IMR-90 (cell line): Measurements from ENCODE around the gene ZC3HAV1L. TPM values are rescaled to one million over a fixed set of nuclear protein-coding genes. Genes with fewer than 3 reads are reported as not detected.

Source experiments
- ATAC-seq: fragments of 200-7000 bp; cut with Tn5 transposase; 2 replicates; pipeline ENCODE4 v1.9.1; 2020; ENCODE audit warnings: low read depth, mild to moderate bottlenecking, moderate library complexity
- BruUV-seq: library from RNA; stranded (reverse); fragments of 400-500 nt; replicated peaks from 2 replicates; lab custom pipeline; 2021; lab: Mats Ljungman, UMichigan
- CTCF ChIA-PET: fragments of 300-600 bp; formaldehyde crosslinking; extraction: SDS; loops from one replicate; lab custom pipeline; 2021; ENCODE audit warnings: antibody characterized with exemption; lab: Yijun Ruan, JAX
- POLR2A ChIA-PET: fragments of 300-600 bp; sonication (Branson Sonifier 250); formaldehyde crosslinking; loops from one replicate; lab custom pipeline; 2022; ENCODE audit warnings: antibody characterized with exemption; ENCODE audit not compliant: unreplicated experiment; lab: Charles Lee
- DNase-seq: peaks from one replicate; pipeline ENCODE4 v3.0.0; 2013
- H2AFZ ChIP-seq: replicated peaks from 2 replicates; pipeline ENCODE3; 2013; ENCODE audit warnings: low read length, mild to moderate bottlenecking; ENCODE audit not compliant: poor library complexity
- H2AK5ac ChIP-seq: 2 replicates; pipeline ENCODE4 v1.6.1; 2013; ENCODE audit warnings: low read depth, low read length, inconsistent platforms
- H2AK9ac ChIP-seq: replicated peaks from 2 replicates; pipeline ENCODE3; 2013; ENCODE audit warnings: mild to moderate bottlenecking, low read depth, low read length, moderate library complexity; ENCODE audit not compliant: poor library complexity
- H2BK120ac ChIP-seq: 2 replicates; pipeline ENCODE4 v1.6.1; 2013; ENCODE audit warnings: low read depth, low read length, inconsistent platforms
- H2BK15ac ChIP-seq: 3 replicates; pipeline ENCODE4 v1.6.1; 2013; ENCODE audit warnings: low read depth, low read length, inconsistent platforms
- H2BK20ac ChIP-seq: 2 replicates; pipeline ENCODE4 v1.6.1; 2013; ENCODE audit warnings: low read depth, mild to moderate bottlenecking, inconsistent platforms, low read length, moderate library complexity
- H2BK5ac ChIP-seq: 2 replicates; pipeline ENCODE4 v1.6.1; 2013; ENCODE audit warnings: mild to moderate bottlenecking, low read depth, low read length, inconsistent platforms; ENCODE audit not compliant: poor library complexity, severe bottlenecking
- H3K14ac ChIP-seq: replicated peaks from 2 replicates; pipeline ENCODE4 v1.6.1; 2013; ENCODE audit warnings: low read depth, low read length, inconsistent platforms
- H3K18ac ChIP-seq: 2 replicates; pipeline ENCODE4 v1.6.1; 2013; ENCODE audit warnings: low read depth, low read length, control low read depth
- H3K23ac ChIP-seq: 2 replicates; pipeline ENCODE4 v1.6.1; 2013; ENCODE audit warnings: low read depth, low read length, inconsistent platforms
- H3K27ac ChIP-seq: 2 replicates; pipeline ENCODE4 v1.5.1; 2013; ENCODE audit warnings: mild to moderate bottlenecking, control low read depth, low read length; ENCODE audit not compliant: insufficient read depth
- H3K27me3 ChIP-seq: 2 replicates; pipeline ENCODE4 v1.6.1; 2013; ENCODE audit warnings: low read length; ENCODE audit not compliant: control insufficient read depth, insufficient read depth
- H3K36me3 ChIP-seq: 2 replicates; pipeline ENCODE4 v1.6.1; 2013; ENCODE audit warnings: low read length, mixed read lengths; ENCODE audit not compliant: control insufficient read depth, insufficient read depth
- H3K4ac ChIP-seq: 2 replicates; pipeline ENCODE4 v1.6.1; 2013; ENCODE audit warnings: low read depth, low read length, inconsistent platforms
- H3K4me1 ChIP-seq: 2 replicates; pipeline ENCODE4 v1.6.1; 2013; ENCODE audit warnings: low read length, mixed read lengths; ENCODE audit not compliant: control insufficient read depth, insufficient read depth
- H3K4me2 ChIP-seq: 2 replicates; pipeline ENCODE4 v1.6.1; 2013; ENCODE audit warnings: low read depth, mild to moderate bottlenecking, control low read depth, low read length, moderate library complexity
- H3K4me3 ChIP-seq: 2 replicates; pipeline ENCODE4 v1.5.1; 2013; ENCODE audit warnings: low read depth, mild to moderate bottlenecking, control low read depth, low read length, moderate library complexity; ENCODE audit not compliant: insufficient read depth
- H3K56ac ChIP-seq: 2 replicates; pipeline ENCODE4 v1.6.1; 2013; ENCODE audit warnings: low read length, inconsistent platforms; ENCODE audit not compliant: insufficient read depth; ENCODE audit errors: extremely low read depth
- H3K79me1 ChIP-seq, 2 experiments: 2 replicates each; pipeline ENCODE4 v1.6.1; 2013; ENCODE audit warnings: low read length in 2 of 2, inconsistent platforms in 1 of 2, low read depth in 1 of 2
- H3K9ac ChIP-seq: 2 replicates; pipeline ENCODE4 v1.6.1; 2013; ENCODE audit warnings: low read depth, low read length, control low read depth
- H3K9me1 ChIP-seq: 2 replicates; pipeline ENCODE4 v1.6.1; 2013; ENCODE audit warnings: low read length, inconsistent platforms; ENCODE audit not compliant: insufficient read depth
- H3K9me3 ChIP-seq: 2 replicates; pipeline ENCODE4 v1.6.1; 2013; ENCODE audit warnings: low read length; ENCODE audit not compliant: control insufficient read depth, insufficient read depth
- H4K20me1 ChIP-seq: 2 replicates; pipeline ENCODE4 v1.6.1; 2013; ENCODE audit warnings: low read length, inconsistent platforms; ENCODE audit not compliant: insufficient read depth
- H4K5ac ChIP-seq: 2 replicates; pipeline ENCODE4 v1.6.1; 2013; ENCODE audit warnings: mild to moderate bottlenecking, low read depth, low read length, control low read depth
- H4K8ac ChIP-seq, 2 experiments: 2 replicates each; pipeline ENCODE4 v1.6.1; 2013; ENCODE audit warnings: low read depth in 2 of 2, low read length in 2 of 2, control low read depth in 1 of 2, inconsistent platforms in 1 of 2
- H4K91ac ChIP-seq: 2 replicates; pipeline ENCODE4 v1.6.1; 2013; ENCODE audit warnings: low read depth, low read length, inconsistent platforms; ENCODE audit not compliant: insufficient read depth
- BHLHE40 ChIP-seq: fragments of 150-350 bp; IDR thresholded peaks from 2 replicates; pipeline ENCODE4 v1.6.1; 2016; ENCODE audit warnings: mild to moderate bottlenecking, low read depth, low read length
- CEBPB ChIP-seq: IDR thresholded peaks from 2 replicates; pipeline ENCODE4 v1.6.1; 2012; ENCODE audit warnings: low read depth, low read length, improper control_type of control experiment
- CTCF ChIP-seq: conservative IDR thresholded peaks from 2 replicates; pipeline ENCODE4 v1.5.1; 2012; ENCODE audit warnings: mild to moderate bottlenecking, low read depth, low read length, improper control_type of control experiment
- MAFK ChIP-seq: IDR thresholded peaks from 2 replicates; pipeline ENCODE4 v1.6.1; 2012; ENCODE audit warnings: low read depth, low read length, improper control_type of control experiment
- POLR2A ChIP-seq: IDR thresholded peaks from 2 replicates; pipeline ENCODE4 v1.6.1; 2012; ENCODE audit warnings: mild to moderate bottlenecking, low read depth, low read length
- RAD21 ChIP-seq: IDR thresholded peaks from 2 replicates; pipeline ENCODE4 v1.6.1; 2012; ENCODE audit warnings: low read length, improper control_type of control experiment
- RCOR1 ChIP-seq: IDR thresholded peaks from 2 replicates; pipeline ENCODE4 v1.6.1; 2012; ENCODE audit warnings: mild to moderate bottlenecking, low read length, improper control_type of control experiment; ENCODE audit not compliant: insufficient replicate concordance
- WGBS, 2 experiments: methylation state at CpG; one replicate each; pipeline versions ENCODE4 v1.1.5 to v1.1.7; 2013; ENCODE audit warnings: missing lambda C conversion rate in 2 of 2; ENCODE audit not compliant: insufficient read length in 1 of 2; ENCODE audit errors: extremely low coverage in 2 of 2; 5-methylcytosine and 5-hydroxymethylcytosine counted together
- dilution Hi-C: fragments of 300-500 bp; cut with HindIII; formaldehyde crosslinking; loops from one replicate; pipeline ENCODE4 v1.14.3; 2018; ENCODE audit warnings: low sequenced_read_pairs; ENCODE audit not compliant: unreplicated experiment
- in situ Hi-C: fragments of 300-500 bp; cut with MboI; formaldehyde crosslinking; loops from 3 replicates; pipeline ENCODE4 v1.14.3; 2019; ENCODE audit warnings: low sequenced_read_pairs, inconsistent platforms, mixed read lengths
- intact Hi-C: fragments of 100-400 bp; cut with micrococcal nuclease; formaldehyde crosslinking; loops from 2 replicates; pipeline ENCODE4 v1.10.0; 2022
- polyA plus RNA-seq, 3 experiments: library from polyadenylated mRNA; depleted of rRNA; stranded (reverse); fragments of >200 nt; gene quantifications; 2 replicates each; pipeline ENCODE4 v1.2.3, GENCODE V29; 2012; ENCODE audit warnings: low replicate concordance in 1 of 3
- total RNA-seq: library from RNA; depleted of rRNA; stranded (reverse); fragments of >200 nt; gene quantifications from 2 replicates; pipeline ENCODE4 v1.2.3, GENCODE V29; 2012

Gene ZC3HAV1L
- total and polyA plus RNA-seq, 2 of the 4 experiments (the other 2 are of a cell fraction), result 4.5 to 9.4 TPM

GRCh38 chr7:138979988-138980562, 55.8 kb downstream of the ZC3HAV1L start:
- no peaks in the 10 kb centered on the region for H3K36me3 ChIP-seq
- 15% methylated on average over 5 of the region's 9 CpGs; no CpG with 5 or more reads in 1 of the 2 experiments for WGBS, 2 experiments
- H2AK5ac ChIP-seq, result no peak overlapping the region
- H2BK20ac ChIP-seq, result no peak overlapping the region
- DNase-seq (no peak), ATAC-seq (no peak)
- intact Hi-C loops (loop anchor here (2.0 to 5.0 kb wide), 2 partner anchors 53 to 241 kb away; no protein-coding TSS in a partner anchor), dilution Hi-C loops (no loop called here), in situ Hi-C loops (no loop called here)
- H4K91ac ChIP-seq, result no peak overlapping the region
- no peaks in the 10 kb centered on the region for H3K9me3 ChIP-seq
- H2AK9ac ChIP-seq, result peak overlapping the region; percentile 71
- H2AFZ ChIP-seq, result peak overlapping the region; percentile 85
- peaks cover 6 to 20% of the 10 kb centered on the region in 2 experiments; a peak in 3 of 4 replicates for H3K79me1 ChIP-seq
- no TSS peak for BruUV-seq
- H2BK5ac ChIP-seq, result no peak overlapping the region
- no peak overlapping the region for H2BK15ac ChIP-seq
- TF ChIP-seq MAFK, result no peak
- no peak for TF ChIP-seq RAD21
- no peak for TF ChIP-seq CTCF
- no peak for TF ChIP-seq BHLHE40
- TF ChIP-seq POLR2A, result no peak
- no peak for TF ChIP-seq CEBPB
- TF ChIP-seq RCOR1, result no peak
- H3K27me3 ChIP-seq, result peaks cover 2% of the 10 kb centered on the region; the same call in 1 of the 2 replicates
- H3K4ac ChIP-seq, result no peak overlapping the region
- no peak overlapping the region for H2BK120ac ChIP-seq
- H3K4me3 ChIP-seq, result peak overlapping the region; percentile 73
- H4K5ac ChIP-seq, result no peak overlapping the region
- H3K9me1 ChIP-seq, result peaks cover 4% of the 10 kb centered on the region; the same call in 1 of the 2 replicates
- H3K18ac ChIP-seq, result no peak overlapping the region
- peak overlapping the region; percentile 82 for H3K4me2 ChIP-seq
- ChIA-PET POLR2A (no interaction called here), CTCF (interaction anchor here (0.6 to 1.7 kb wide), 4 partner anchors 10 to 94 kb away, joined by 3 to 6 read pairs (median 3); no protein-coding TSS in a partner anchor)
- no peak overlapping the region for H3K56ac ChIP-seq
- H3K27ac ChIP-seq, result no peak overlapping the region
- H3K23ac ChIP-seq, result peak overlapping the region; percentile 49; the same call in 1 of the 2 replicates
- 0 out of 2 replicates have a peak, but pooled peaks cover 5% of the 10 kb centered on the region for H4K20me1 ChIP-seq
- H4K8ac ChIP-seq, result no peak overlapping the region
- no peak overlapping the region; the same call in 1 of the 2 replicates for H3K14ac ChIP-seq
- H3K4me1 ChIP-seq, result peaks cover 3% of the 10 kb centered on the region; the same call in 1 of the 2 replicates
- H3K9ac ChIP-seq, result peak overlapping the region; percentile 61; the same call in 1 of the 2 replicates
